DMS153 treated with DMSO at 0.1 percent for 48 hours (cell line): Measurements from ENCODE around the gene PDLIM4.

Experiments used
- DNase-seq: peaks from one replicate; lab custom pipeline; 2025; ENCODE audit not compliant: unreplicated experiment; lab: John Stamatoyannopoulos, UW

PDLIM4 gene

DNA sequence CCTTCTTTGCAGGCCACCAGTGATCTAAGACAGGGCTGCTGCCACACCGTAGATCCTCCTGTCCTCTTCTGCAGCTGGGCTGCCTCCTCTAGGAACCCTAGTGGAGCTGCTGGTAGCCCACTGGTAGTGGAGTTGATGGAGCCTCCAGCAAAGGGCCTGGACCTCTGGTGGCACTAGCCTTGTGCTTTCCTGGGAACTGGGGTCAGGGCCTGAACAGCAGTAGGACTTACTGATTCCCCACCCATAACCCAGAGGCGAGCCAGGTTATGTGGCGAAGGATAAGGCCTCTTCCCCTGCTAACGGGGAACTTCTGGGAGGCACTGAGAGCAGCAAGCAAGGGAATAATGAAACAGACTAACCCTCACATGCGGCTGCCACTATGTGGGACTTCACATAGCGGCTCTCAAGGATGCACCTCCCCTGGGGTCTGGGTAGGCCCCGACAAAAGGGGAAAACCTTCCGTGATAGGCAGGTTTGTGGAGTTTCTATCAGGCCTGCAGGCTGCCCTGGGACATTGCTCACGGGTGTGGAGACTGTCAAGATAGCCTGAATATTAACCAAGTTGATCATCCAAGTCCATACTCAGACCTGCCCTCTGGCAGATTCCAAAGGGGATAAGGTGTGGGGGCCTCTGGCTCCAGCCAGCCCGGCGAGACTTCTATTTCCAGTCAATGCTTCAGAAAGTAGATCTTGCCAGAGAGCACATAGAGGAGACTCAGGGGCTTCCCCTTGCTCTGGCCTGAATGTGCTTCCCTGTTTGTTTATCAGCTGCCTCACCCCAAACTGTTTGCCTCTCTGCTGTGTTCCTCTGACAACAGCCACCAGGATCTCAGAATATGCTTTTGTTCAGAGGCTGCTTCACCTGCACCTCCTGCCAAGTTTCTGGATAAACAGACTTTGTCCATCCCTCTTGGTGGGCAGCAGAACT is 44.1 kb downstream of the PDLIM4 start:
- DNase-seq: no peak

DNA sequence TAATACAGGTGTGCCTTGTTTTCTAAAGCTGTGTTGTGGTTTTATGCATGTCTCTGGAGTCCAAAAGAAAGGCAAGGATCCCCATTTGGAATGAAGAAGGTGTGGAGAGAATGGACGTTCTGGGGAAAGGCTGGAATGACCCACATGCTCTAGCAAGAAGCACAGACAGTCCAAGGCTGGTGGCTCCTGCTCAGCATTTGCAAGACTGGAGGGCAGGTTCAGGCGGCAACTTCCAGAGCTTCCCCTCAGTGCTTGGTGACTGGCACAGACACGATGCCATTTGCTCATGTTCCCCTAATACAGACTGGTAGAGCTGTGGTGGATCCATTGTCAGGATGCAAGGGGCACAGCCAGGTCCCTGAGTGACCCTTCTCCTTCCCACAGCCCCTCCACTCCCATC is 44.9 kb downstream of the PDLIM4 start:
- DNase-seq: no peak

DNA sequence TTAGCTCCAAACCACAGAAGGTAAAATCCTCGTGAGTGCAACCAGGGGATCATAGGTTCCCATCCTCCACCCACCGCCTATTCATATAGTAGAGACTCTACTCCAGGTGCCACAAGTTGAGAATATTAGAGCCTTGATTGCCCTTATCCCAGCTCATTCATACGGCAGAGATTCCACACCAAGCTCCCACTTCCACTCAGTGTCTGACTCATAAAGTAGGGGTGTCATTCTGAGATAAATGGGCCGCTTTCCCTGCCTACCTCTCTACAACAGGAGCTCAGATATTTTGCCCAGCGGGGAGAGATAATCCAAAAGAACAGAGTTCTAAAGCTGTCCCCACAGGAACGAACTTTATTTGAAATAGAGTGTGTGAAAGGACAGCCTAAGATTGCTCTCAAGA is 46.1 kb downstream of the PDLIM4 start:
- no peak for DNase-seq

DNA sequence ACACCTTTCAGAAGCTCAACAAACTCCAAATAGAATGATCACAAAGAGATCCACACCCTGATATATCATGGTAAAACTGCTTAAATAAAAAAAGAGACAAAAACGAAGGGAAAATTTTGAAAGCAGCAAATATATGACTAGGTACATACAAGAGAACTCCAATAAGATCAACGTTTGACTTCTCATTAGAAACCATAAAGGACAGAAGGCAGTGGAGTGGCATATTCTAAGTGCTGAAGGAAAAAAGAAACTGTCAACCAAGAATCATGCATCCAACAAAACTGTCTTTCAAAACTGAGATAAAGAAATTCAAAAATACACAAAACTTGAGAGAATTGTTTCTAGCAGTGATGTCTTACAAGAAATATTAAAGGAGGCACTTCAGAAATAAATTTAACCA is 47.9 kb downstream of the PDLIM4 start:
- no peak for DNase-seq

DNA sequence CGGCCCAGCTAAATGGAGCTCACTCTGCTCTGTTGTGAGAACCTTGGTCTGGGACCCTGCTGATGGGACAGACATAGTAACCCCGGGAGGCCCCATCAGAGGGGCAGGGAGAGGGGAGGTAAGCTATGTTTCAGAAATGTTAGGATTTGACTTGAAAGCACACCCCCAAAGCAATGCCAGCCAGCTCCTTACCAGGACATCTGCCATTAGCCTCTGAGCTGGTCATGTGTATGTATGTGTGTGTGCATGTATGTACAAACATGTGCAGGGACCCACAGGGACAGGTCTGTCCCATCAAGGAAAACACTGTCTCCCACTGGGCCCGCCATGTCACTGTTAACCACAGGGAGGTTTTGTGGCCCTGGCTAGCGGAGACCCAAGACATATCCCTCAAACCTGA is 51.2 kb downstream of the PDLIM4 start:
- DNase-seq: no peak

DNA sequence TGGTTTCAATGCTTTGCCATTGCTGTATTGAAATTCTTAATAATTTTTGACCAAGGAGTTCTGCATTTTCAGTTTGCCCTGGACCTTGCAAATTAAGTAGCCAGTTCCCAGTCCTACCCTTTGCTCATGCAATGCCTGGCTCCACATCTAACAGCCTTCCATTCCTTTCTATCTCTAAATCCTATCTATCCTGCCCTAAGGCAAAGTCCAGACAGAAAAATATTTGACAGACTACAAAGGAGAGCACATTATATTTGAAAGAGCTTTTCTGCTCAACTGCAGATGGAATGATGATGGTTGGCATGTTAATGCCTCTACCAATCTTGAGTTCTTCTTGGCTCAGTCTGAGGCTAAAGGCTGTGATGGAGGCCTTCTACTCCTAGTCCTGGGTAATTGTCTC is 52.2 kb downstream of the PDLIM4 start:
- no peak for DNase-seq

DNA sequence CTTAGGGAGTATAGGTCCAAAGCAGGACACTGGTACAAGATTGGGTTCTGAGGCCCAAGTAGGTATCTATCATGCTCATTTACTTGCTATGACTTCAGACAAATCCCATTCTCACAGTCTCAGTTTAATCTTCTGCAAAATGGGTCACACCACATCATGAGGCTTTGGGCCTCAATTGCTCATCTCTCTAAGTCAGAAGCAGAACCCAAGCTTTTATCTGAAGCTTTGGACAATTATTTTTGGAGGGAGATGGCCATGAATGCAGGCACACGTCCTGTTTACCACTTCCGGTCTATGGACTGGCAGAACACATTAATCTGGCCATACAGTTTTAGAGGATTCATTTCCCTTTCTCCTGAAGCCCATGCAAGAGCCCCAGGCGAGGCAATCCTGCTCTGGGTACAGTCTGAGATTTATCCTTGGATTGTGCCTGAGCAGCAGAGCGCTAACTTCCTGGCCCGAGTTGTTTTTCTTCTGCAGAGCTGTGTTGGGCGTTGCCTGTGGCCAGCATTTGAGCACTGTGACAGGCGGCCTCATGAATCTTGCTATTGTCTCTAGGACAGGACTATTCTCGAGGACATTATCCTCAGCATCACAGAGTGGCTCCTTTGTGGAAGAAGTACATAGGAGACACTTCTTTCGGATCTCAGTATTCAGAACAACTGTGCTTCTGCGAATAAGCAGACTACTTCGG is 52.8 kb downstream of the PDLIM4 start:
- no peak for DNase-seq

DNA sequence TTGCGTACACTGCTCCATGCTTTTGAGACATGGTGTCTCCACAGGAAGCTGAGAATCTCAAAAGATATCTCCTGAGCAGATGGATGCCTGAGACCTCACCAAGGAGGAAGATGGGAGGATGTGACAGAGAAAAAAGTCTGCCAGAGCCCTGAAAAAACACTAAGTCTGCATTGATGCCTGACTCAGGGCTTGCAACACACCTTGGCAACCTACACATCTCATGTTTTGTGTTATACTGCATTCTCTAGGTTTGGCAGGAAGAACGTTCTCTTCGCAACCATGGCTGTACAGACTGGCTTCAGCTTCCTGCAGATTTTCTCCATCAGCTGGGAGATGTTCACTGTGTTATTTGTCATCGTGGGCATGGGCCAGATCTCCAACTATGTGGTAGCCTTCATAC is 55.9 kb downstream of the PDLIM4 start:
- no peak for DNase-seq

DNA sequence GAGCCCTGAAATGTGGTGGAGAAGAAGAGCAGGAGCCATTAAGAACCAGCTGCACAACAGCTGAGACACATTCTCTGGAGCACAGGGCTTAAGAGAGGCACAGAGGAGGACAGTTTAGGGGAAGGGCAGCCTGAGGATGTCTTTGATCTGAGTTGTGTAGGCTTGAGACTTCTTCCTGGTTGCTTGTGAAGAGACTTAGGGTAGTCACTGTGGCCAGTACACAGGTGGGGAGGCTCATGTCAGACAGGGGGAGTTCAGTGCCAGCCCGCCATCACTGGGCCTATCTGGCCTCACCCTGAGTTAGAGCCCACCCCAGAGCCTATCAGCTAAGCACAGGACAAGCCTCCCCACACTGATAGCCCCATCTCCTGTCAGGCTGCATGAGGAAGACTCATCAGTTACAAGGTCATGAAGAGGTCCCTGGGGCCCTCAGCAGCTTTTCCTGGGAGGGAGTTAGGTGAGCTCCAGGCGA is 56.5 kb downstream of the PDLIM4 start:
- no peak for DNase-seq

DNA sequence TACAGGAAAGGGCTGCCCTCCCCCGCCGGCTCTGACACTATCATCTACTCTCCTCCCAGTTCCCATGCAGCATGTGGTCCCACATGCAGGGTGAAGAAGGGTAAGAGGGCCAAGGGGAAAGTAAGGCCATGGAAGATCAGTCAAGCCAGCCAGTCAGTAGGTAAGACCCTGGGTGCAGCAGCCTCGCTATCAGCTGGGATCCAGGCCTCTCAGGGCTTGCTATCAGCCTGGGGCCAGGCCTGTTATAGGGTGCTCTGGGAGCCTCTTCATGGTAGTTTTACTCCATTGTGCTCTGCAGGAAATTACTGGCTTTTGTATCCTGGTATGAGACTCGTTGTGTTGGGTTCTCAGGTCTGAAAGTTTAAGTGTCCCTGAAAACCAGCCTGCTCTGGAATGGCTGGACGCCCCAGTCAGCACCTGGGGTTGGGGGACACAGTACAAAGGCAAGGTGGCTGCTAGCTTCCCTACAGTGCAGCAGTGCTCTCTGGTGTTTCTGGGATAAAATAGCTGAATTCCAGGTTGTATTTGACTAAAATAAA is 58.1 kb downstream of the PDLIM4 start:
- DNase-seq: no peak

DNA sequence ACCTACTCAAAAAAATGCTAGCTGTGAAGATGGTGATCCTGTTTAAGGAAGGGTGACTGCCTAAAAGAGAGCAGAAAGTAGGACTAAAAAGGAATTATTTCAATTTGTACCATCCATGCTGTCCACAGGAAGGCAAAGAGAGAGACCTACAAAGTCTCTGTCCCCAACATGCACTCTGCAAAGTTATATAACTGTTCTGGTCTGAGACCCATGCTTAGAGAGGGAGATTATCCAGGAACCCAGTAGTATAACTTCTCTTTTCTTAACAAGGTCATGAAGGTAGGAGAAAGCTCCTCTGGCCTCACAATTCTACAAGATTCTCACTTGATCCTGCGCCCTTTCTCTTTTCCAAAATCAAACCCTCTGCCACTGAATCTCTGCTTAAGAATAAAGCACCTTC is 62.5 kb downstream of the PDLIM4 start:
- DNase-seq: no peak

DNA sequence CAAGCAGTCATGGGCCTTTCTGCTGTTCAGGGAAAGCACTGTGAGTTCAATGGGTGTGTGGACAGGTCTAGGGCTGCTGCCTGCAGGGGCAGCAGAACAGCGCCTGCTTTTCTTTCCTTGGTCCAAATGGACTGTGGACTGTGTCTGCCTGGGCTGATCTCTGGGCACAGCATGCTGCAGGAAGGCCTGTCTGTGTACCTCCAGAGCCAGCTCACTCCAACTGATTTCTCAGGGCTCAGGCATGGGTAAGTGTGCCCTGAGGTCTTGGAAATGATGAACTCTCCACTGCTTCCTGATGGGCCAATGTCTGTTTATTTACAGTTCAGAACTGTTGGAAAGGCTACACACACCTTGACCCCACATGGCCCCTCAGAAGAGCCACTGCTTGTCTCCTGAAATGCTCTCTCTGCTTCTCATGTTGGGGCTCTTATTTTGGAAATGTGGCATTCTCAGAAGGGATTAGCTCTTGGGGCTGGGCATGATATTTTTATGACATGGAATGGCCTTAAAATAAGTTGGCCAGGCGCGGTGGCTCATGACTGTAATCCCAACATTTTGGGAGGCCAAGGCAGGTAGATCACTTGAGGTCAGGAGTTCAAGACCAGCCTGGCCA is 63.7 kb downstream of the PDLIM4 start:
- DNase-seq: no peak

DNA sequence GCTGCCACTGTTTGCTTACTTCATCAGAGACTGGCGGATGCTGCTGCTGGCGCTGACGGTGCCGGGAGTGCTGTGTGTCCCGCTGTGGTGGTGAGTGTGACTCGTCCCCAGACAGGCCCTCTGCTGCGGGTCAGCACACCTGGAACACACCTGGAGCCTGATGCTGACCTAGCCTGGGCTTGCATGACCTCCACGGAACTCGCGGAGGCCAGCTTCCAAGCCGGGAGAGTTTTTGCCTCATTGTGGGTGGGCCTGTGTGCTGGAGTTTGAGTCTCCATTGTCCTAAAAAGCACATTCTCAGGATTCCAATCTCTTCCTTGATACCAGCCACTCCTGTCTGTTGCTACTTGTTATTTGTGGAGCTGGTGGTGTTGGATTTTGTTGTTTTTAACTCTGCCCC is 64.8 kb downstream of the PDLIM4 start:
- DNase-seq: no peak
